ENCODE measurements around the gene POU2F1. TPM values are rescaled to one million over a fixed set of nuclear protein-coding genes. Genes with fewer than 3 reads are reported as not detected.

Gene POU2F1
- total RNA-seq, 2 donors from 2014 or later, result 48.6 to 49.4 TPM

GRCh38 chr1:167412920-167413319, 192.2 kb downstream of the POU2F1 start:
- peaks cover 63% of the 10 kb centered on the region for H3K36me3 ChIP-seq (ENCODE audit: control insufficient read depth, insufficient read depth, low read length)
- no peak overlapping the region for H3K9ac ChIP-seq (ENCODE audit: extremely low read depth, low read length, poor library complexity, severe bottlenecking)
- TF ChIP-seq CTCF (conservative IDR thresholded peaks at IDR 0.05), result no peak
- H3K27ac ChIP-seq (ENCODE audit: low read depth, low read length), result no peak overlapping the region
- H3K36me3 Mint-ChIP-seq (ENCODE audit: low read depth), result peaks cover 42% of the 10 kb centered on the region
- H3K4me3 Mint-ChIP-seq, result no peak overlapping the region
- H3K9me3 Mint-ChIP-seq, result no peaks in the 10 kb centered on the region
- no peak overlapping the region for H3K4me3 ChIP-seq (ENCODE audit: low read length)
- no peaks in the 10 kb centered on the region for H3K27me3 ChIP-seq (ENCODE audit: control insufficient read depth, insufficient read depth, low read length, poor library complexity, severe bottlenecking)
- WGBS, 2 experiments (ENCODE audit: insufficient coverage in 1 of 2, insufficient read length in 1 of 2), result 92 to 94% methylated on average over 5 of the region's 5 CpGs
- no peak for DNase-seq
- H3K9me3 ChIP-seq (ENCODE audit: control insufficient read depth, low read length), result no peaks in the 10 kb centered on the region
- no peaks in the 10 kb centered on the region for H3K27me3 Mint-ChIP-seq (ENCODE audit: insufficient read depth)
- no peak overlapping the region for H3K27ac Mint-ChIP-seq
- H3K4me1 Mint-ChIP-seq, result peaks cover 6% of the 10 kb centered on the region
- H3K4me1 ChIP-seq (ENCODE audit: control insufficient read depth, insufficient read depth, low read length), result no peaks in the 10 kb centered on the region

GRCh38 chr1:167413328-167413727, 192.6 kb downstream of the POU2F1 start:
- Histone ChIP-seq H3K9me3 (ENCODE audit: control insufficient read depth, low read length) (no peaks in the 10 kb centered on the region), H3K4me1 (ENCODE audit: control insufficient read depth, insufficient read depth, low read length) (no peaks in the 10 kb centered on the region), H3K36me3 (ENCODE audit: control insufficient read depth, insufficient read depth, low read length) (peaks cover 59% of the 10 kb centered on the region), H3K9ac (ENCODE audit: extremely low read depth, low read length, poor library complexity, severe bottlenecking) (no peak overlapping the region), H3K27me3 (ENCODE audit: control insufficient read depth, insufficient read depth, low read length, poor library complexity, severe bottlenecking) (no peaks in the 10 kb centered on the region), H3K4me3 (ENCODE audit: low read length) (no peak overlapping the region), H3K27ac (ENCODE audit: low read depth, low read length) (no peak overlapping the region)
- 98 to 100% methylated on average over 3 of the region's 3 CpGs for WGBS, 2 experiments (ENCODE audit: insufficient coverage in 1 of 2, insufficient read length in 1 of 2)
- H3K27me3 Mint-ChIP-seq (ENCODE audit: insufficient read depth), result no peaks in the 10 kb centered on the region
- TF ChIP-seq CTCF (conservative IDR thresholded peaks at IDR 0.05), result no peak
- no peaks in the 10 kb centered on the region for H3K9me3 Mint-ChIP-seq
- peaks cover 6% of the 10 kb centered on the region for H3K4me1 Mint-ChIP-seq
- H3K27ac Mint-ChIP-seq, result no peak overlapping the region
- peaks cover 42% of the 10 kb centered on the region for H3K36me3 Mint-ChIP-seq (ENCODE audit: low read depth)
- DNase-seq, result no peak
- H3K4me3 Mint-ChIP-seq, result no peak overlapping the region

- H3K36me3 ChIP-seq (ENCODE audit: control insufficient read depth, insufficient read depth, low read length), result peaks cover 53% of the 10 kb centered on the region
- Mint-ChIP-seq H3K36me3 (ENCODE audit: low read depth) (peaks cover 37% of the 10 kb centered on the region), H3K4me1 (peaks cover 14% of the 10 kb centered on the region), H3K27ac (no peak overlapping the region), H3K4me3 (no peak overlapping the region), H3K27me3 (ENCODE audit: insufficient read depth) (no peaks in the 10 kb centered on the region), H3K9me3 (no peaks in the 10 kb centered on the region)
- no peaks in the 10 kb centered on the region for H3K4me1 ChIP-seq (ENCODE audit: control insufficient read depth, insufficient read depth, low read length)
- DNase-seq, result no peak
- no peak for TF ChIP-seq CTCF (conservative IDR thresholded peaks at IDR 0.05)
- H3K4me3 ChIP-seq (ENCODE audit: low read length), result no peak overlapping the region
- H3K27ac ChIP-seq (ENCODE audit: low read depth, low read length), result peak overlapping the region; percentile 27
- H3K9me3 ChIP-seq (ENCODE audit: control insufficient read depth, low read length), result no peaks in the 10 kb centered on the region
- H3K9ac ChIP-seq (ENCODE audit: extremely low read depth, low read length, poor library complexity, severe bottlenecking), result no peak overlapping the region
- 100% methylated on average over 1 of the region's 1 CpG; no CpG with 5 or more reads in 1 of the 2 experiments for WGBS, 2 experiments (ENCODE audit: insufficient coverage in 1 of 2, insufficient read length in 1 of 2)
- no peaks in the 10 kb centered on the region for H3K27me3 ChIP-seq (ENCODE audit: control insufficient read depth, insufficient read depth, low read length, poor library complexity, severe bottlenecking)
These were observed 195.8 kb downstream of the POU2F1 start for GRCh38 chr1:167416506-167416905.

Measured in endodermal cell (in vitro differentiated cells).